Airway epithelial cell (primary cell): Measurements from ENCODE around the gene PNCK. TPM values are rescaled to one million over a fixed set of nuclear protein-coding genes. Genes with fewer than 3 reads are reported as not detected.

Source experiments
- total RNA-seq: library from RNA; depleted of rRNA; stranded (reverse); fragments of >200 nt; gene quantifications from 2 replicates; pipeline ENCODE4 v1.2.3, GENCODE V29; 2015

PNCK gene
- 1.2 and 1.5 TPM in 2 replicates for total RNA-seq

DNA sequence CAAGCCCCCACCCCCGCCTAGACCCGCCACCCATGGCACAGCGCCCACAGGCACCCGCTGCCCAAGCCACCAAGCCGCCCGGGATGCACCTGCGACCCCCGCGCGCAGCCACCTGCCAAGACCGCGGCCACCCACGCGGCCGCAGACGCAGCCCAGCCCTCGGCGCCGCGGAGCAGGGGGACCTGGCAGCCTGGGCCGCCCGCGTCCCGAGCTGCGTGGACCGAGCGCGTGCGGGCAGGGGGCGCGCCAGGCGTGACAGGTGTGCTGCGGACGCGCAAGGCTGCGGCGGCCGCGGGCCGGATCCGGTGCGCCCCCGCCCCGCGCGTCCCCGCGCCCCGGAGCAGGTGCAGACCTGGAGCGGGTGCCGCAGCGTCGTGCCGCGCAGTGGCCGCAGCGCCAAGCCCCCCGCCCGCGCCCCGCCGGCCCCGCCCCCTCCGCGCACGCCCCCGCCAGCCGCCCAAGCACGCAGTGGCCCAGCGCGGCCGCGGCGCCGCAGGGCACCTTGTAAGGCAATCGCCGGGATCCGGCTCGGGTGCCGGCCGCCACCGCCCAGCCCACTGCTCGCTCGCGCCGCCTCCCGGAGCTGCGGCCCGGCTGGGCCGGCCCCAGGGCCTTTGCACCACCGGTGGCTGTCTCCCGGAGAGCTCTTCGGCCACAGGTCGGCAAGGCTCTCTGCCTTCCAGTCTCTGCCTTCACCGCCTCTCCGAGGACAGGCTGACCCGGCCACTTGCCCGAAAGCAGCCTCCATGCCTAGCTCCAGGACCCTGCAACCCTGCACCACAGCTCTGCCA is at the start of gene PNCK:
Gene PNCK (minus strand): TSS at position 386 of the 791 bp plus-strand sequence. CDS start 737 bp downstream, outside the sequence.

DNA sequence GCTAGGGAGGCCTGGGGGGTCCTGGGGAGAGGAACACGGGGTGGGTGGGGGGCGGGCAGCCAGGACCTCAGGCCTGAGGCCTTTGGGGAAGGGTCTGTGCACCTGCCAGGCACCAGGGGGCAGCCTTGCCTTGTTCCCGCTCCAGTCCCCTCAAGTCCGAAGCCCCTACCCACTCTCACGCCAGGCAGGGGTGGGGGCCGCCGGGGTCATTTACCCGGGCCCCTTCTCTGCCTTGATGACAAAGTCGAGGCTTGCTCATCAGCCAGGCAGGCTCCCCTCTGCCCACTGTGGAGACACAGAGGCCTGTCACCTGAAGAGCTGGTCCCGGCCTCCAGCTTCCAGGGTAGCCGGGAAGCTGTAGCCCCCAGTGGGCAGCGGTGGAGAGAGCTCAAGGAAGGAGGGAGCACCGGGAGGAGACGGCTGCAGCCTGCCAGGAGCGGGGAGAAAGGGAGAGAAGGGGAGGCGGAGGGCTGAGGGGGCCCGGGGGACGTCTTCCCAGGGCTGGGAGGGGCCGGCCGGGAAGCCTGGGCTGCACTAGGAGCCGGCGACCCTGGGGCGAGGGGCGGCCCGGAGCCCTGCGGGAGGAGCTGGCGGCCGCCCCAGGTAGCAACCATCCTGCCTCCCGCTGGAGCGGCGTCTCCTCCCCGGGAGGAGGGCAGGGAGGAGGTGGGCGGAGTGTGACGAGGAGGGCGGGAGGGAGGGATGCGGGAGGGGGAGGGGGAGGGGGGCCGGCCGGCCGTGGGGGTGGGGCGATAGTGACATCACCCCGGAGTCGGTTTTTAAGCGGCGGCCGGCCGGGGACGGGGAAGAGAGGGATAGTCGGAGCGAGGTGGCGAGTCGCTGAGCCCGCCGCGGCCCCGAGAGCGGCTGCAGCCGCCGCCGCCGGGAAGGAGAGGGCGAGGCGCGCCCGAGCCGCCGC is 13.8 kb upstream of the PNCK start, which contains the start of gene SLC6A8:
Gene SLC6A8 (plus strand): TSS at position 806 of the 919 bp plus-strand sequence. CDS start 649 bp downstream, outside the sequence.

DNA sequence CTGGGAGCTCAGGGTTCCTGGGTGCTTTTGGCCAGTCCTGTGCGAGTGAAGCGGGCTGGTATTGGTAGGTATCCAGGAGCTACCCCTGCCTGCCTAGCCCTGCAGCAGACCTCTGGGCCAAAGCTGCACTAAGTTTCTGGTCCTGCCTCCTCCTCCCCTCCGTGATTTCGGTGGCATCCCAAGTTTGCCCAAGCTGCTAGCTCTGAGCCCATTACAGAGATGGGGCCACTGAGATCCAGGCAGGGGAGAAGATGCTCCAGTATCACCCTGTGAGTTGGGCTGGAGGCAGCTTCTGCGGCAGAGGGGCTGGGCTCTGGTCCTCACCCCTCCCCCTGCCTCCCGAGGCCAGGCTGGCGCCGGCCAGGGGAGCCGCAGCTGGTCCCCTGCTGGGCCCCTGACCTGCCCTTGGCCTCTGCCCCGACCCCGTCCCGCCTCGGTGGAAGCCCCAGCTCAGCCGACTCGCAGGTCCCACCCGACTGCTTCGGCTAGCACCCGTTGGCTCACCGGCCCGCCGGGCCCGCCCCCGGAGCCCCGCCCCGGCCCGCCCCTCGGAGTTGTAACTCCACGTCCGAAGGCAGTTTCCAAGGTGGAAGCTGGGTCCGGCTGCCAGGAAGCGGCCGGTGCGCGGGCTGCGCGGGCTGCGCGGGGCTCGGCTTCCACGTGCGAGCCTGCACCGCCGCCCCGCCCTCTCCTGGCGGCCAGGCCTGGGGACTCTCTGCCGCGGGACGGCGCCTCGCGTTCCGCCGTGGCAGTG is 26.8 kb downstream of the PNCK start, which contains the start of gene DUSP9:
Gene DUSP9 (plus strand): TSS at position 584 of the 754 bp plus-strand sequence. CDS start 751 bp downstream, outside the sequence.

Other genes with a start within 250 kb of the PNCK start
- gene TREX2, start 227.8 kb downstream of the PNCK start, total RNA-seq: 0.33 and 1.4 TPM in 2 replicates
- 22.4 and 43.3 TPM in 2 replicates for gene HAUS7, start 203.2 kb downstream of the PNCK start, total RNA-seq
- gene BGN, start 178.8 kb downstream of the PNCK start, total RNA-seq: 0.56 TPM in 1 of 2 replicates, not detected in the other
- not detected in 2 replicates for gene ATP2B3, start 156.2 kb downstream of the PNCK start, total RNA-seq
- 34.4 and 50.3 TPM in 2 replicates for gene CCNQ, start 74.7 kb downstream of the PNCK start, total RNA-seq
- 5.4 and 5.9 TPM in 2 replicates for gene DUSP9, start 26.6 kb downstream of the PNCK start, total RNA-seq
- gene SLC6A8, start 14.1 kb upstream of the PNCK start, total RNA-seq: 47.9 and 56.6 TPM in 2 replicates
- gene BCAP31, start 50.6 kb upstream of the PNCK start, total RNA-seq: 164 and 185 TPM in 2 replicates
- gene ABCD1, start 51.0 kb upstream of the PNCK start, total RNA-seq: 3.3 and 4.5 TPM in 2 replicates
- 7.3 and 9.0 TPM in 2 replicates for gene PLXNB3, start 90.4 kb upstream of the PNCK start, total RNA-seq
- 0.07 TPM in 1 of 2 replicates, not detected in the other for gene SRPK3, start 107.2 kb upstream of the PNCK start, total RNA-seq
- 65.0 and 70.2 TPM in 2 replicates for gene IDH3G, start 120.6 kb upstream of the PNCK start, total RNA-seq
- 129 and 259 TPM in 2 replicates for gene SSR4, start 120.9 kb upstream of the PNCK start, total RNA-seq
- 0.14 TPM in 1 of 2 replicates, not detected in the other for gene PDZD4, start 156.7 kb upstream of the PNCK start, total RNA-seq
- gene L1CAM, start 212.4 kb upstream of the PNCK start, total RNA-seq: 1.3 and 1.6 TPM in 2 replicates
- not detected in 2 replicates for gene AVPR2, start 230.9 kb upstream of the PNCK start, total RNA-seq